Peyer's patch (tissue), 4 donors: ENCODE data around the gene ACTL8. TPM values are rescaled to one million over a fixed set of nuclear protein-coding genes. Genes with fewer than 3 reads are reported as not detected.

Experiments
- DNase-seq, 3 donors: peaks; one replicate each; pipeline ENCODE4 v3.0.0-alpha.2; 2017 to 2019
- H3K27ac ChIP-seq, 4 donors: fragments of 200-600 bp; sonication (generic); one replicate each; pipeline ENCODE4 v1.5.1; 2016 to 2019
- H3K27me3 ChIP-seq, 2 donors: fragments of 200-600 bp; sonication (generic); one replicate each; pipeline ENCODE4 v1.5.1; 2019
- H3K36me3 ChIP-seq, 3 donors: fragments of 200-600 bp; sonication (generic); one replicate each; pipeline ENCODE4 v1.5.1; 2016 to 2019
- H3K4me1 ChIP-seq, 4 donors: fragments of 200-600 bp; sonication (generic); one replicate each; pipeline ENCODE4 v1.5.1; 2016 to 2019
- H3K4me3 ChIP-seq, 4 donors: fragments of 200-600 bp; sonication (generic); 1 replicate in 3 of 4; 2 replicates in 1 of 4; pipeline ENCODE4 v1.5.1; 2016 to 2019; ENCODE audit warnings: mild to moderate bottlenecking in 1 of 4
- H3K9me3 ChIP-seq, 4 donors: fragments of 200-600 bp; sonication (generic); one replicate each; pipeline ENCODE4 v1.5.1; 2016 to 2019; ENCODE audit warnings: mild to moderate bottlenecking in 1 of 4
- CTCF ChIP-seq, 6 experiments: fragments of 450-650 bp in 4 of 6; fragments of 200-600 bp in 2 of 6; sonication (generic) in 1 of 6; IDR thresholded peaks; one replicate each; pipeline ENCODE4 v1.5.1; 2017 to 2019; ENCODE audit warnings: antibody characterized with exemption in 6 of 6, mild to moderate bottlenecking in 3 of 6, moderate library complexity in 1 of 6
- POLR2A ChIP-seq, 2 donors: fragments of 450-650 bp; IDR thresholded peaks; one replicate each; pipeline ENCODE4 v1.5.1; 2017; ENCODE audit warnings: antibody characterized with exemption in 2 of 2, mild to moderate bottlenecking in 2 of 2, moderate library complexity in 2 of 2
- total RNA-seq, 4 donors: library from RNA; depleted of rRNA; stranded (reverse); fragments of >200 nt; gene quantifications; one replicate each; pipeline ENCODE4 v1.1.0, GENCODE V29; 2016

ACTL8 gene
- total RNA-seq, 4 donors from 2014 or later = not detected

- no peak for DNase-seq
- TF ChIP-seq POLR2A (IDR thresholded peaks at IDR 0.05) (no peak), CTCF (IDR thresholded peaks at IDR 0.05) (no peak)
- Histone ChIP-seq H3K27ac (no peak overlapping the region), H3K9me3 (no peaks in the 10 kb centered on the region), H3K36me3 (no peaks in the 10 kb centered on the region), H3K27me3 (no peaks in the 10 kb centered on the region), H3K4me1 (no peaks in the 10 kb centered on the region), H3K4me3 (no peak overlapping the region)
These were observed 21.3 kb downstream of the ACTL8 start for GRCh38 chr1:17776426-17776825.

DNA sequence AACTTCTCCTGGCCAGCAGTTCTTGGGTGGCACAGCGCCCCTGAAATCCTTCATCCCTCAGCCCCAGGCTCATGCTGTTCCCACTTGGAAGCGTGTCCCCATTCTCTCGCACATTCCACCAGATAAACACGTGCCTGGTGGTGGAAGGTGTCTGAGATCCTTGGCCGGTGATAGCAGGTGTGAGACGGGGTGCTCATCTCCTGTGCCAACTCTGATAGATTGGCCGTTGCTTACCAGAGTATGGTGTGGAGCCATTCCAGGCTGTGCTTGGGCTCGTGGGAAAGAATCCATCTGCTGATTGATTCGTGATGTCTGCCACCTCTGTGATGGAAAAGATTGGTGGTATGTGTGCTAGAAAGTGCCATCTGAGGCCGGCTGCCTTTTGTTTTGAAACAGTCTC, 22.2 kb downstream of the ACTL8 start:
- DNase-seq = peak in 1 of 3 donors; percentile 22
- no peaks in the 10 kb centered on the region for H3K27me3 ChIP-seq
- no peaks in the 10 kb centered on the region for H3K9me3 ChIP-seq
- TF ChIP-seq POLR2A (IDR thresholded peaks at IDR 0.05) (no peak), CTCF (IDR thresholded peaks at IDR 0.05) (no peak)
- H3K36me3 ChIP-seq = no peaks in the 10 kb centered on the region
- H3K4me3 ChIP-seq = no peak overlapping the region
- H3K4me1 ChIP-seq = no peaks in the 10 kb centered on the region
- no peak overlapping the region for H3K27ac ChIP-seq

GRCh38 chr1:17777818-17778217, 22.7 kb downstream of the ACTL8 start:
- TF ChIP-seq CTCF (IDR thresholded peaks at IDR 0.05) = no peak
- no peak for TF ChIP-seq POLR2A (IDR thresholded peaks at IDR 0.05)
- H3K27ac ChIP-seq = no peak overlapping the region
- no peak overlapping the region for H3K4me3 ChIP-seq
- H3K36me3 ChIP-seq = no peaks in the 10 kb centered on the region
- peak in 1 of 3 donors; percentile 23 for DNase-seq
- H3K27me3 ChIP-seq = no peaks in the 10 kb centered on the region
- no peaks in the 10 kb centered on the region for H3K4me1 ChIP-seq
- no peaks in the 10 kb centered on the region for H3K9me3 ChIP-seq

DNA sequence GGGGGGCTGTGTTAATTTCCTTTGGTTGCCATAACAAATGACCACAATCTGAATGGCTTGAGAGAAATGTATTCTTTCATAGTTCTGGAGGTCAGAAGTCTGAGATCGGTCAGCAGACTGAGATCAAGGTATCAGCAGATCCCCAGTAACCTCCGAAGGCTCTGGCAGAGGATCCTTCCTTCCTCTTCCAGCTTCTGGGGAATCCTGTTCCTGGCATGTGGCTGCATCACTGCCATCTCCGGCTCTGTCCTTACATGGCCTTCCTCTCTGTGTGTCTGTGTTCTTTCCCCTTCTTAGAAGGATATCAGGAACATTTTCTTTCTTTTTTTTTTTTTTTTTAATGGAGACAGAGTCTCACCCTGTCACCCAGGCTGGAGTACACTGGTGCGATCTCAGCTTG, 25.8 kb downstream of the ACTL8 start:
- no peaks in the 10 kb centered on the region for H3K36me3 ChIP-seq
- H3K4me1 ChIP-seq = no peaks in the 10 kb centered on the region
- DNase-seq = no peak
- TF ChIP-seq CTCF (IDR thresholded peaks at IDR 0.05) = no peak
- no peak for TF ChIP-seq POLR2A (IDR thresholded peaks at IDR 0.05)
- H3K27me3 ChIP-seq = no peaks in the 10 kb centered on the region
- no peak overlapping the region for H3K4me3 ChIP-seq
- H3K27ac ChIP-seq = no peak overlapping the region
- no peaks in the 10 kb centered on the region for H3K9me3 ChIP-seq

GRCh38 chr1:17789926-17790325, 34.8 kb downstream of the ACTL8 start:
- H3K27me3 ChIP-seq = no peaks in the 10 kb centered on the region
- no peaks in the 10 kb centered on the region for H3K9me3 ChIP-seq
- DNase-seq = no peak
- H3K4me1 ChIP-seq = no peaks in the 10 kb centered on the region
- no peaks in the 10 kb centered on the region for H3K36me3 ChIP-seq
- no peak overlapping the region for H3K27ac ChIP-seq
- TF ChIP-seq POLR2A (IDR thresholded peaks at IDR 0.05) (no peak), CTCF (IDR thresholded peaks at IDR 0.05) (no peak)
- no peak overlapping the region for H3K4me3 ChIP-seq
